Measurements from ENCODE around the gene ANKRD45. TPM values are rescaled to one million over a fixed set of nuclear protein-coding genes. Genes with fewer than 3 reads are reported as not detected.
"Not testable (repeated sequence)": the region's sequence is repeated elsewhere in the genome, so short reads cannot be mapped to it uniquely, and the experiment has no call there.

The ANKRD45 gene
- total RNA-seq, 1 experiment from 2014 or later: 0.85 TPM

GRCh38 chr1:173648880-173649605 is 20.6 kb downstream of the ANKRD45 start:
- no peak for DNase-seq (ENCODE audit: low spot score)
- in situ Hi-C loops (cut with HindIII; ENCODE audit: low sequenced_read_pairs): no loop called here

DNA sequence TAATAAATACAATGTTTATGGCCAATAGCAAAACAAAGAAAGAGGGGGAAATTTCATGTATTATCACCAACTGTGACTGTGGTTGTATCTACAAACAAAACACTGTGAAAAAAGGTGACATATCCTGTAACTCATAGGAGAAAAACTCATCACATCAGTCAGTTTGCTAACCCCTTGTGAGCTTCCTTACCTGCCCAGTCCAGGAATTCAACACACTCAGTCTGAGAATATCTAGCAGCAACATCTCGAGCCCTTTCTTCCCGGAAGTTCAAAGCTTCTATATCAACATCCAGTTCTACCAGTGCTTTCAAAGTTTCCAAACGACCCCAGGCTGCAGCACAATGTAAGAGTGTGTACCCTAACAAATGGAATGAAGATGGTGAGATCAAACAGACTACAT is 23.0 kb downstream of the ANKRD45 start:
- no peak for DNase-seq (ENCODE audit: low spot score)
- in situ Hi-C loops (cut with HindIII; ENCODE audit: low sequenced_read_pairs): no loop called here

DNA sequence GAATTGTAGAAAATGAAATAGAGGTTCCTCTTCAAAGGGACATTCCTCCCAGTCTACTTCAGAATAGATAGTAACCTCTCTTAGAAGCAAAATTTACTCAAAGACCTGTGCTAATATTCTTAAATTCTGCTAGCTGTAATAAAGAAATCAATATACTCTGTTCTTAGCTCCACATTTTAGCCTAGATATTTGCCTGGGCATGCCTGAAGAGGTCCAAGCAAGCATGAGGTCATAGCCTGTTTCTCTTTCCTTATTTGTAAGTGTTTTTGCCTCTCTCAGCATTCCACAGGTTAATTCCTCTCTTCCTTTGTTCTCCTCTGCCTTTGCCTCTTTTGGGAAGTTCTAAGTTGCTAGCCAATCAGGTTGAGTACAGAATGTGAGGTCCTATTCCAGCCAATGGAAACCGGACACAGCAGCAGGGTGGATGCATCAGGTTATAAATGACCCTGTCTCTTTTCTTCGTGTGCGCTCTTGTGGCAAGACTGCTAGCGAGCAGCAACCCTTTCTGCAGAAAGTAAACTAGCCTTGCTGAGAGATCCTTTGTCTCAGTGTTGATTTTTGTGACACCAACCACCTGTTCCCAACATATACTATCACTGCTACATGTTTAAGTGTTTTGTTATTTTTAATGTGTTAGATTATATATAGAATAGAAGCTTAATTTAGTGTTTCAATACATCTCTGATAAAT is 27.1 kb downstream of the ANKRD45 start:
- DNase-seq (ENCODE audit: low spot score); in situ Hi-C loops (cut with HindIII; ENCODE audit: low sequenced_read_pairs): not testable (repeated sequence)

DNA sequence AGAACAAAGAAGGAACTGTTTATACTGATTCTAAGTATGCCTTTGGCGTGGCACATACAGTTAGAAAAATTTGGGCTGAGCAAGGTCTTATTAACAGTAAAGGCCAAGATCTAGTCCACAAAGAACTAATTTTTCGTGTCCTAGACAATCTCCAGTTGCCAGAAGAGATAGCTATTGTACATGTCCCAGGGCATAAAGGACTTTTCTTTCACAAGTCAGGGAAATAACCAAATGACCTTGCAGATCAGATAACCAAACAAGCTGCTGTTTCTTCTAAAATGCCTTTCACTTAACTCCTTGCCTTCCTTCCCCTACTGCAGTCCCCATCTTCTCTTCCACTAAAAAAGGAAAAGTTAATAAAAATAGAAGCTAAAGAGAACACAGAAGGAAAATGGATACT is 30.5 kb downstream of the ANKRD45 start:
- DNase-seq (ENCODE audit: low spot score): no peak
- in situ Hi-C loops (cut with HindIII; ENCODE audit: low sequenced_read_pairs): no loop called here

GRCh38 chr1:173638043-173639021 is 31.3 kb downstream of the ANKRD45 start:
- in situ Hi-C loops (cut with HindIII; ENCODE audit: low sequenced_read_pairs): no loop called here
- no peak for DNase-seq (ENCODE audit: low spot score)

DNA sequence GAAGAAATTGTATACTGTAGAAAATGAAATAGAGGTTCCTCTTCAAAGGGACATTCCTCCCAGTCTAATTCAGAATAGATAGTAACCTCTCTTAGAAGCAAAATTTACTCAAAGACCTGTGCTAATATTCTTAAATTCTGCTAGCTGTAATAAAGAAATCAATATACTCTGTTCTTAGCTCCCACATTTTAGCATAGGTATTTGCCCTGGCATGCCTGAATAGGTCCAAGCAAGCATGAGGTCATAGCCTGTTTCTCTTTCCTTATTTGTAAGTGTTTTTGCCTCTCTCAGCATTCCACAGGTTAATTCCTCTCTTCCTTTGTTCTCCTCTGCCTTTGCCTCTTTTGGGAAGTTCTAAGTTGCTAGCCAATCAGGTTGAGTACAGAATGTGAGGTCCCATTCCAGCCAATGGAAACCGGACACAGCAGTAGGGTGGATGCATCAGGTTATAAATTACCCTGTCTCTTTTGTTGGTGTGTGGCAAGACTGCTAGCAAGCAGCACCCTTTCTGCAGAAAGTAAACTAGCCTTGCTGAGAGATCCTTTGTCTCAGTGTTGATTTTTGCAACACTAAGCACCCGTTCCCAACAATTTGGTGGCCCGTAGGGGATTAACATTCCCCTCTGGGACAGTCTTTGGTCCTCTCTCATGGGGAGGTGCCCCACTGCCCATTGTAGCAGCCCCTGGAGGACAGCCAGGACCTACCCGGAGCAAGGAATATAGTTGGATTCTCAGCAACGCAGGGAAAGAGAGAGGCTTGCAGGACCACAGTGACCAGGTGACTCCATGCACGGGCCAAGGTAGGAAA is 32.2 kb downstream of the ANKRD45 start:
- in situ Hi-C loops (cut with HindIII; ENCODE audit: low sequenced_read_pairs); DNase-seq (ENCODE audit: low spot score): not testable (repeated sequence)

DNA sequence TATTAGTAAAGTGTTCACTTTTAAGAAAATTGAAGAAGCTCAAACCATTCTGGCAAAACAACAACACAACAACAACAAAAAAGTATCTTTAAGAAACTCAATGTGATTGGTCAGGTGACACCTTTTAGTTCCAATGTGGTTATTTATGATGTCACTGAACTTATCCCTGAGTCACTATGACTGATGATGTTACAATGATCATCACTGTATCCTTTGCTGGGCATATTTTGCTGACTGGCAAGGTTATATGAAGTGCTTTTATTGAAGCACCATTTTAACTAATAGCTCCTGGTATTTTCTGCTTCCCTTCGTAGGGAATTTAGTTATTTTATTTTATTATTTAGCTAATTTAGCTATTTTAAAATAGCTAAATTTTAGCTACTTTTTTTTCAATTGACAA is 34.5 kb downstream of the ANKRD45 start, which contains the start of gene TEX50:
Gene TEX50, plus strand, starts transcription at position 223 of the 400 bp plus-strand sequence. CDS start 184 bp downstream, outside the sequence.
- no peak for DNase-seq (ENCODE audit: low spot score)
- in situ Hi-C loops (cut with HindIII; ENCODE audit: low sequenced_read_pairs): no loop called here

DNA sequence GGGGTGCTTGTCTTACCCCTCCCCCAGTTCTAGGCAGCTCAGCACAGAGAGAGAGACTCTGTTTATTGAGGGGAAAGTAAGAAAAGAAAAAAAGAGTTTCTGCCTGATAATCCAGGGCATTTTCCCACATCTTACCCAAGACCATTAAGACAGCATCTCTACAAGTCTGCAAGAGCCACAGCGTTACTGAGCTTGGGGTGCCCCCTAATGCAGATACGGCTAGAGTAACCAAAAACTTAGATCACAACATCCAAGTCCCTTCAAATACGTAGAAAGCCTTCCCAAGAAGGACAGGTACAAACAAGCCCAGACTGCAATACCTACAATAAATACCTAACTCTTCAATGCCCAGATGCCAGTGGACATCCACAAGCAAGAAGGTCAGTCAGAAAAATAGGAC is 40.8 kb downstream of the ANKRD45 start:
- in situ Hi-C loops (cut with HindIII; ENCODE audit: low sequenced_read_pairs): no loop called here
- DNase-seq (ENCODE audit: low spot score): no peak

GRCh38 chr1:173627269-173627668 is 42.4 kb downstream of the ANKRD45 start:
- DNase-seq (ENCODE audit: low spot score): no peak
- in situ Hi-C loops (cut with HindIII; ENCODE audit: low sequenced_read_pairs): no loop called here

- DNase-seq (ENCODE audit: low spot score): no peak
- in situ Hi-C loops (cut with HindIII; ENCODE audit: low sequenced_read_pairs): no loop called here
Observed at GRCh38 chr1:173616859-173617258, 52.8 kb downstream of the ANKRD45 start.

- DNase-seq (ENCODE audit: low spot score); in situ Hi-C loops (cut with HindIII; ENCODE audit: low sequenced_read_pairs): not testable (repeated sequence)
Observed at GRCh38 chr1:173613086-173613485, 56.6 kb downstream of the ANKRD45 start.

DNA sequence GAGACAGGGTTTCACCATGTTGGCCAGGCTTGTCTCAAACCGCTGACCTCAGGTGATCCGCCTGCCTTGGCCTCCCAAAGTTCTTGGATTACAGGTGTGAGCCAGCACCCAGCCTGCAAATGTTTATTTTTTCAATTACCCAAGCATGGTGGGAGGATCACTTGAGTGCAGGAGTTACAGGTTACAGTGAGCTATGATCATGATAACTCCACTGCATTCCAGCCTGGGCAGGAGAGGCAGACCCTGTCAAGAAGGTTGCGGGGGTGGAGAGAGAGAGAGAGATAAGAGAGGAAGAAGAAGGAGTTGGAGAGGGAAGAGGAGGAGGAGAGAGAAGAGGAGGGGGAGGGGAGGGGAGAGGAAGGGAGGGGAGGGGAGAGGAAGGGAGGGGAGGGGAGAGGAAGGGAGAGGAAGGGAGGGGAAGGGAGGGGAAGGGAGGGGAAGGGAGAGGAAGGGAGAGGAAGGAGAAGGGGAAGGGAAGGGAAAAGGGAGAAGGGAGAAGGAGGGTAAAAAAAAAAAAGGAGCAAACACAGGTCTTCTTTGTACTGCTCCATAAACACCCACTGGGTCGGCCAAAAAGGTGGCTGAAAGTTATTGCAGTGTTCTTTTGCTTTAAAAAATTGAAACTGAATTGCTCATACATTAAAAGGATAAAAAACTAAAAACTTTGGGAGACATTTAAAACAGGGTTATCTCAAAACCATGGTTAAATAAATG is 61.0 kb downstream of the ANKRD45 start:
- in situ Hi-C loops (cut with HindIII; ENCODE audit: low sequenced_read_pairs): no loop called here

DNA sequence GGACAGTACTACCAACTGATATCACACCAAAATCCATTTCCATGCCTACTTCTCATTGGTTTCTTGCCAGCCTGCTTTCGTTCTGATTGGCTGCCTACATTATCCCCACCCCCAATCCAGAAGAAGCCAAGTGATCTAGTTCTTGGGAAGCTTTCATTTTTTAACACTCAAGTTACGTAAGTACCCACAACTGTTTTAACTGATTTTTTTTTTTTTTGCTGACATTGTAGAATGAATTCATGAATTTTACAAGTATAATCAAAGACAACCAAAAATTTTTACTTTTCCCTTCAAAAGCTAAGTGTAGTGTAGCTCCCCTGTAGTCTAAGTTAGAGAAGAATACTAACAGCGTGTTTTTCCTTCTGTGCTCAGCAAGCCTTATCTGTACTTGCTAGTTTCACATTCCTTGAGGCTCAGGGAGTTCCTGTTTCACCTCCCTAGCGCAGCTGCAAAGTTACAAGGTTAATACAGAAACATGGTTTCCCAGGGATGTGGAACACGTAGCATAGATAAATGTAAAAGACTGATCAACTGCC is 66.5 kb downstream of the ANKRD45 start, which contains the start of gene SLC9C2:
Gene SLC9C2, minus strand, starts transcription at position 17 of the 536 bp plus-strand sequence. CDS start 1,296 bp downstream, outside the sequence.
- no peak for DNase-seq (ENCODE audit: low spot score)
- in situ Hi-C loops (cut with HindIII; ENCODE audit: low sequenced_read_pairs): no loop called here

More for the DNA sequence above, 61.0 kb downstream of the ANKRD45 start:
- DNase-seq (ENCODE audit: low spot score): no peak

- DNase-seq (ENCODE audit: low spot score): no peak
- in situ Hi-C loops (cut with HindIII; ENCODE audit: low sequenced_read_pairs): no loop called here
Observed at GRCh38 chr1:173601588-173601987, 68.1 kb downstream of the ANKRD45 start.

DNA sequence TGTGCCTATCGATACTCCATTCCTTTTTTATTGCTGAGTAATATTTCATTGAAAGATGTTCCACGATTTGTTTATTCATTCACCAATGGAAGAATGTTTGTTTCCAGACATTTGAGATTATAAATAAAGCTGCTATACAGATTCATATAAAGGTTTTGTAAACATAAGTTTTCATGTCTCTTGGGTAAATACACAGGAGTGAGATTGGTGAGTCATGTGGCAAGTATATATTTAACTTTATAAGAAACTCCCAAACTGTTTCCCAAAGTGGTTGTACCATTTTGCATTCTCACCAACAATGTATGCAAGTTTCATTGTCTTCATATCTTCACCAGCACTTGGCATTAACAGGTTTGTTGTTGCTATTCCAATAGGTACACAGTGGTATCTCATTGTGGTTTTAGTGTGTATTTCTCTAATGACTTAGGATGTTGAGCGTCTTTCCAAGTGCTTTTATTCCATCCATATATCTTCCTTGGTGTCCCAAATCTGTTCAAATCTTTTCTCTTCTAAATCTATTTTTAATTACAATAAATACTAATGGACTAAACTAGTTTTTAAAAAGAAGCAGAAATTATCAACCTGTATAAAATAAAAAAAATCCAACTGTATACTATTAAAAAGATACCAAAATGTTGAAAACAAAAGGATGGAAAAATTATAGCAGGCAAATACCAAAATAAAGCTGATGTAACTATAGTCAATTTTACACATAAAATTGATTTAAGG is 73.4 kb downstream of the ANKRD45 start:
- in situ Hi-C loops (cut with HindIII; ENCODE audit: low sequenced_read_pairs): no loop called here
- DNase-seq (ENCODE audit: low spot score): no peak

DNA sequence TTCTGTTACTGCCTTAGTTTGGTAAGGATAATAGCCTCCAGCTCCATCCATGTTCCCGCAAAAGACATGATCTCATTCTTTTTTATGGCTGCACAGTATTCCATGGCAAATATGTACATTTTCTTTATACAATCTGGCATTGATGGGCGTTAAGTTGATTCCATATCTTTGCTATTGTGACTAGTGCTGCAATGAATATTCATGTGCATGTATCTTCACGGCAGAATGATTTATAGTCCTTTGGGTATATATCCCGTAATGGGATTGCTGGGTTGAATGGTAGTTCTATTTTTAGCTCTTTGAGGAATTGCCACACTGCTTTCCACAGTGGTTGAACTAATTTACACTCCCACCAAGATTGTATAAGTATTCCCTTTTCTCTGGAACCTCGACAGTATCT is 78.5 kb downstream of the ANKRD45 start:
- in situ Hi-C loops (cut with HindIII; ENCODE audit: low sequenced_read_pairs); DNase-seq (ENCODE audit: low spot score): not testable (repeated sequence)

DNA sequence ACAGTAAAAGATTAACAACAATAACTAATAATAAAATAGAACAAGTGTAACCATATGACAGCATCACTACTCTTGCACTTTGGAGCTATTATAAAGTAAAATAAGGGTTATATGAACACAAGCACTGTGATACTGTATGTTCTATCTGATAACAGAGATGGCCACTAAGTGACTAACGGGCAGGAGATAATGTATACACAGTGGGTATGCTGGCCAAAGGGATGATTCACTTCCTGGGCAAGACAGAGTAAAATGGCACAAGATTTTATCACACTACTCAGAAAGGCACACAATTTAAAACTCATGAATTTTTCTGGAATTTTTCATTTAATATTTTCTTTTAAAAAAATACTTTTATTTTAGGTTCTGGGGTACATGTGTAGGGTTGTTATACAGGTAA is 79.1 kb downstream of the ANKRD45 start:
- DNase-seq (ENCODE audit: low spot score): no peak
- in situ Hi-C loops (cut with HindIII; ENCODE audit: low sequenced_read_pairs): no loop called here
